Fibroblast of skin of scalp (primary cell): ENCODE measurements around the gene FSTL5.

Experiments
- DNase-seq: peaks from one replicate; pipeline ENCODE4 v3.0.0-alpha.2; 2013

FSTL5 gene

DNA sequence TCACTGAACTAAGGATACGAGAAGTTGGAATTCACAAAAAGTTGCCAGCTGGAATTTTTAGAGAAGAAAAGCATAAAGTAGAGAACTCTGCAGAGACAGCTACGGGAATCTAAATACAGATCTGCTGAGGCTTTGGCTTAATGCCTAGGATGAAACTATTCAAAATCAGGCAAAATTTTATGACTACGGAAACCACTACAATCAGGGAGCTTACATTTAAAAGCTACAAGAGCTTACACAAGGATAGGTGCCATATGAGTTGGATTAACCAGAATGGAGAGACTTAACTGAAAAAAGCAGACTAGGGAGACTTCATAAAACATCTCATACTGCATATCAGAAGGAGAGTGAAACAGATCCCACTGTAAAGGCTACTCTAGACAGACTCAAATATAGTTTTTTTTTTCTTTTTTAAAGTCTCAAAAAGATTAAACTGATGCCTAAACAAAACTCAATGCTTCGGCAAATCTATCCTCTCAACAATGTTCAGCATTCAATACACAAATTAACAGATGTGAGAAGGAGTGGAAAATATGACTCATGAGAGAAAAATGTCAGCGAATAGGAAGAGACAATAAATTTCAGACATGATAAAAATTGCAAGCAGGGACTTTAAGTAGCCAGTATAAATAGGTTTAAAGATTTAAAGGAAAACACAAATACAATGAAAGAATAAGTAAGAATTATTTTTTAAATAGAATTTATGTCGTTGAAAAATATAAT is 586.1 kb downstream of the FSTL5 start:
- peak; percentile 82 for DNase-seq

DNA sequence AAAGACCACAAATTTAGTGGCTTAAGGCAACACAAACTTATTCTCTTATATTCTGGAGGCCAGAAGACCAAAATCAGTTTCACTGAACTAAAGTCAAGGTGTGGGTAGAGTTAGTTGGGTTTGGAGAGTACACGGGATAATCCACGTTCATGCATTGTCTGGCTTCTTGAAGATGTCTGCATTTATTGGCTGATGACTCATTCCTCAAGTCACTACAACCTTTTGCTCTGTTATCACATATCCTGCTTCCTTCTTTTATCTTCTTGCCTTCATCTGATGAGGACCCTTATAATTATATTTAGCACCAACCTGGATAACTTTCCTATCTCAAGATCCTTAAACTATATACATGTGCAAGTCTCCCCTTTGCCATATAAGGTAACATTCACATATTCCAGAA is 590.0 kb downstream of the FSTL5 start:
- no peak for DNase-seq

DNA sequence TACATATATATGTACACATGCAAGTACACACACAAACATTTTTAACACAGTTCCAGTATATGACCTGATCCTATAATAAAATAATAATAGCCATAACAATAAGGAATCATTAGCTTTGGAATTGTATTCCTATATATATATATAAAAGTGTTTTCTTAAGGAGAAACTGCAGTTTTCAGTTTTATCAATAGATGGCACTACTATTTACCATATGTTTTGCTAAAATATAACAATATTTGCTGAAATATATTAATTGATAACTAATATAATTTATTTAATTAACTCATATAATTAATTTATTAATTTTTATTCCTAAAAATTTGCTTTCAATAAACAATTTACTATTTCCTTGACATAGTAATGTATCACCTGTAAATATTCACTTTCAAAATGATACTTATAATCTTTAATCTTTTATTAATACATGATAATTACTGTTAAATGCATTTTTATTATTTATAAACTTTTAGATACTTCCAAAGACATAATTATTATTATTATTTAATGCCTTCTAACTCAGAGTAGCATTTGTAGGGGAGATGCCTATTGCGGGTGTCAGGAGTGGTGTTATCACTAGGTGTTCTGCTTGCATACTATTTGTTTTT is 599.5 kb downstream of the FSTL5 start:
- DNase-seq: peak; percentile 27

DNA sequence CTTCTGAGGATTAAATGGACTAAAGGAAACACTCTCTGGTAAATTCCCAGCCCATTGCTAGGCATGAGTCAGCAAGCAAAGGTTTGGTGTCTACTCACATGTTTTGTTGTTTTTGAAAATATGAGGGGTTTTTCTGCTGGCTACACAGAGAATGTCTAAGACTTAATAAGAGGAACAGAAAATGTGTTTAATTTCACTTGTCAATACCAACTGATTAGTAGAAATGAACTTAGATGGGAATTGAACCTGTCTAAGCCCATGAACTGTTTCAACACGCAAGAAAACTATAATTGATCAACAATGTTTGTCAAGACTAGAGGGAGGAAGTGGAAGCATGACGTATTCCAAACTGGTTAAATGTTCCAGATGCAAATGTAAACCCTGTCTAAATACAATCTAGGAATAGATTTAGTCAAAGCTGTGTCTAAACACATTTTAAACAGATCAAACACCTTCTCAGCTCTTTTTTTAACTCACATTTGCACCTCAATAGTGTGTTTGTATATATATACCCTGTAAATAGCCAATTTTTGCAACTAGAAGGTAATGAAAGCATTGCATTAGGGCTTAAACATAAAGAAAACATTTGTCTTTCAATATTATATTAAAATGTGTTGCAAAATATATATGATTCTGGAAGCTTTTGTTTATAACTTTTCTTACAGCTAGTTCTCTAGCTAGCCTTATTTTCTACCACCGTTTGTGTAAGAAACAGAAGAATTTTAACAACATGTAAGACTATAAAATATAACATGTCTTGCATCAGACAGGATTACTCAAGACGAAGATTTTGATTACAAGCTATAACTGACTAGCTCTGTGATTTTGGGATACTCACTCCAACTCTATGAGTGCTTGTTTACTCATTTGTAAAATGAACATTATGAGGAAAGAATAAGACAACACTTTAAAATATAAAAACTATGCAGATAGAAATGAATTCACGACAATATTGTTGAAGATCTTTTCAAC is 607.8 kb downstream of the FSTL5 start:
- DNase-seq: peak; percentile 62

DNA sequence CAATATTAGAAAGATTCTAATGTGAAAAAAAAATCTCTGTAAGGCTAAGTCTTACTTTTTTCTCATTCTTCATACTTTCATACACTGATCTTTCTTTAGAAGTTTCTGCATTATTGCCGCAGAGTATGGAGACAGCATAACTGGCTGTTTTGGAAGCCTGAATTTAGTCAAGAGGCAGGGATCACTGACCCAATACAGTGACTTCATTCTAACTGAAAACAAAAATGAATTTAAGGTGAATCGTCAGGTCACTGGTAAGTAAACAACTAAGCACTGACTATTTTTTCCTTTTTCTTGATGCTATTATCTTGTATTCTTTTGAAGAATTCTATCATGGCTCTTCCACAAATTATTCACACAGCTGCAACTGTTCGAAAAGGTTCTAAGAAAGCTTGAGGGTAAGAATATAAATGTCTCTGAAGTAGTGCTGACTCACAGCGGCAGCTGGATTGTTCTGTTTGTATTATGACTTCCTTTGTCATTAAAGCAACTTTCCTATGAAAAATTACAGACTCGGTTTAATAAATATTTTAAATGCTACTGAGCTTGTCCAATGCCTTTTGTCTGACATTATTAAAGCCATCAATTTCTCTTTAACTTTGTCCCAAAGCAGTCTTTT is 609.3 kb downstream of the FSTL5 start:
- DNase-seq: peak; percentile 48

DNA sequence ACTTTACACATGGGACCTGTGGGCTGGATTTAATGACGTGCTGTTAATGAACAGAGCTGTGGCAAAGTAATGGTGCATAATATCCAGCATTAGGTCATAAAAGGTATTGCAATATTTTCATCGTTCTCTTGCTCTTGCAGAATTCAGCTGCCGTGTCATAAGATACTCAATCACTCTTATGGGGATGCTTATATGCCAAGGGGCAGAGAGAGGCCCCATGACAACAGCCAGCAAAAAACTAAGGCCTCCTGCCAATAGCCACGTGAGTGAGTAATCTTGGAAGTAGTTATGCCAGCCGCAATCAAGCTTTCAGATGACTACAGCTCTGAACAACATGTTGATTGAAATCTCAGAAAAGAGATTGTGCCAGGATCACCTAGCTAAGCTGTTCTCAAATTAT is 616.9 kb downstream of the FSTL5 start:
- DNase-seq: peak; percentile 4

DNA sequence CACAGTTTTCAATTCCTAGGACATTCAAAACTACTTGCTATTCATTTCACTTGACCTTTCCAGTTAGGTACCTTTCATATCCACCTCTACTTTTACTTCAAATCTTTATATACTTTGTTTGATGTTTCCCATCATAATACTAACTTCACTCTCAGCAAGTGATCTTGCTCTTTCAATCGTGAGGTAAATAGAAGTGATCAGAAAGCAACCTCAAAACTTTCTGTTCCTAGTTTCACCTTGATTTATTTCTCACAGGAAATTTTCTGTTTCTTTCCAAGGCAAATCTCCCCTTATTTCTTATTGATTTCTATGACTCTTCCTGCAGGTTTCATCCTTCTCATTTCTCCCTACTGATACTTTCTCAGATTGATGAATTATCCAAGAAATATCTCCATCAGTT is 623.5 kb downstream of the FSTL5 start:
- no peak for DNase-seq

DNA sequence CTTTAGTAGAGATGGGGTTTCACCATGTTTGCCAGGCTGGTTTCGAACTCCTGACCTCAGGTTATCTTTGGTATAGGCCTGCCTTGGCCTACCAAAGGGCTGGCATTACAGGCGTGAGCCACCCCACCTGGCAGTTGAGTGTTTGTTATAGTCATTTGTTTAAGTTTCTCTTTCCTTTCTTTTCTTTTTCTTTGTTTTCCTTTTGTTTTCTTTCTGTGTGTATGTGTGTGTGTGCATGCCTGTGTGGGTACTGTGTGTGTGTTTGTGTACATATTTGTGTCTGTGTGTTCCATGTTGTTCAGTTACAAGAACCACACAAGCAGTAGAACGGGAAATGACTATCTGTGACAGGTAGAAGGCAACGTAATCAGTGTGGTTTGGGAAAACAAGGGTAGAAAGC is 624.9 kb downstream of the FSTL5 start:
- no peak for DNase-seq

DNA sequence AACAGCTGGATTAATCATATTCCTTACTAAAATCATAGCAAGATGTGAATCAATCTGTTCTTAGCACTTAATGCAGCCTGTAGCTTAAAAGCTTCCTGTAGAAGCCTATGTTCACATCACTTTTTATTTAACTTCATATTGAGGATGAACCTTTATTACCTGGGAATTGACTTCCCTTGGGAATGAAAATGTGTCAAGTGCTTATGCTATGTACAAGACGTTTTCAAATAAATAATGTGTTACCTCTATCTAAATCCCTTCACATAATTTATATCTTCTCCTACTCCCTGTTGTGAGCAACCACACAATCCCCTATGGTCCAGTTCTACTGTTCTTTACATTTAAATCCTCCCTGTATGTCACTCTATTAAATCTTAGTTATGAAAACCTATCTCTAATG is 633.1 kb downstream of the FSTL5 start:
- DNase-seq: no peak

DNA sequence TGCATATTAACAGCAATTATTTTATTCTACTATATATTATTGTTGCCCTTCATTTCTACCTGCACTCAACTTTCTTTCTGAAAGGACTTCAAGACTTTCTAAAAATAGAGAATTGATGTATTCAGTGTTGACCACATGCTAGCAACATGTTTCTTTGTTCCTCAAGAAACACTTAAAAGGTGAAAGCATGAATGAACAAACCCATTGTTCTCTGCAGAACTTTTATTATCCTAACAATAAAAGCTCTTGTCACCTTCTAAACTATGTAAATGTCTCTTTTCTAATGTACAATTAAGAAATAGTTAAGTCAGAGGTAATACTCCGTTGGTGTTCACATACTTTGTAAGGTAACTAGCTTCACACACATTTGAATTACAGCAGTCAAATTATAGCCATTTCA is 638.7 kb downstream of the FSTL5 start:
- no peak for DNase-seq

DNA sequence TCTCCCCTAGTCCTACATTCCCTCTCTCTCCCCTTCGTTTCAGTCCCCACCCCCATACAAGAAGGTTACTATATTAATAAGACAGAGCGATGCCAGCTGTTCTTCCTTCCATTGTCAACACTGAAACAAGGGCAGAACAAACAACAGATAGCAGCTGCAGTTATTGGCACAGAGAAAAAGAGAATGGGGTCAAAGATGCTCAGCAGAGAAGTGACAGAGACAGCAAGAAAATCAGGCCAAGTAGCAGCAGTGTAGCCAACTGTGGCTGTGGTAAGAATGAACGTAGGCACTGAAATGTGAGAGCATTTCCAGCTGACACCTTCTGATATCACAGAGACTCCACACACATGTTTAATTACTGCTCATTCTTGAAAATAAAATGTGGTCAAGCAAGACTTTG is 641.8 kb downstream of the FSTL5 start:
- DNase-seq: no peak

DNA sequence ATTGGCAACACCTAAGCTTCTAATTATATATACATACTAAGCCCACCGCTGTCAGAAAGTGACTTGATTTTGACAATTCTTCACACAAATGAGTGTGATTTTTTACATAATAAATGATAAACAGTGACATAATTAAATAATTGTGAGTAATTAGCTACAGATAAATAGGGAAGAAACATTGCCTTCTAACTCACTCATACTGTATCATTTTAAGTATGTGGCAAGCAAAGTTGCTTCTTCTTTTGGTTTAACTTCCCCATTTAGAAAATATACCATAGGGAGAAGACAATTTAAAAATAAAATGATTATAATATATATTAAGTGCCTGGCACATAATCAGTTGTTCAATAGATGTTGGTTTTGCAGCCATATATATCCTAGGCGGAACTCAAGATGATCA is 644.2 kb downstream of the FSTL5 start:
- no peak for DNase-seq

DNA sequence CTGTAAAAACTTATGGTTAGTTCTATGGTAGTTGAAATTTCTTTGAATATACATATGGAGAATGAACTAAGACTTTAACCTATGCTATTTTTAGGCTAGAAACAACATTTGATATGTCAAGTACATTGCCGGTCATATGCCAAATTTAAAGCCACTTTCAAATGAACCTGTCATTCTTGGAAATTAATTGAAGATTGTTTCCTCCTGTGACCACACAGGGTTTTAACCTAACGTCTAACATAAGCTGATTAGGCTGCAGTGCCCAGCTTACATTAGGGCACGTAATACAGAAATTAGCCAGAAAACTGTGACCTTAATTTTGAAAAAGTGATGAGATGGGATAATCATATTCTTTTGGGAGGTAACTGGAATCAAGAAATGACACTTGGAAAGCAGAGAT is 645.9 kb downstream of the FSTL5 start:
- DNase-seq: no peak

DNA sequence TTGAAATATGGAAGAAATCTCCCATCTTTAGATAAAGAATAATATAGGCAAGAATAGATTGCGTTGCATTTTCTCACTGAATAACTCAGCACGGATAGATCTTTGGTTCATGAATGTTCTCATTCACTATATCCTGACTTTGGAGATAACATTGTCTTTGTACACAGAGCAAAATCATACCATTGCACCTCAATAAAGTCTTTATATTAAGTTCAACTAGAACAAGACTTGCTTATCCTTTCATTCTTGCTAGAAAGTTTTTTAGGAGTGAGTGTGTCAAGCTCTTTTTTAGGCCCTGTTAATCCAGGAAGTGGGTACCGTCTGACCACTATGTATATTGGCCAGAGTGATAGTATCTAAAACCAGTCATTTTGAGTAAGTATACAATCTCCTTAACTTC is 658.7 kb downstream of the FSTL5 start:
- DNase-seq: no peak

DNA sequence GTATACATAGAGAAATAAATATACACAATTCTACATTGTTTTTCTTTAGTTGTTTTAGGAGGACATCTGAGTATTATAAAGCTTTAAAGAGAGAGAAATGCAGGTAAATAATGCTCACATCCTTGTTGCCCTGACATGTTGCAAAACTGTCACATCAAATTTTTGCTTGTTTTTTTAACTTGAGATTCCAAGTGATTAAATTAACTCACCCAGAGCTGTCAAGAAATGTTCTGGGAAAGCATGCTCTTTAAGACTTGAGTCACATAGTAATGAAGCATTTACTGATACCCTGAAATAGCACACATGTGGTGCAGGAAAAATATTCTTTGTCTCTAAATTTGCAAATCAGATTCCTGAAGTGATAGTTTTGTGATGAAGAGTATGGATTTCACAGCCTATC is 665.6 kb downstream of the FSTL5 start:
- no peak for DNase-seq

DNA sequence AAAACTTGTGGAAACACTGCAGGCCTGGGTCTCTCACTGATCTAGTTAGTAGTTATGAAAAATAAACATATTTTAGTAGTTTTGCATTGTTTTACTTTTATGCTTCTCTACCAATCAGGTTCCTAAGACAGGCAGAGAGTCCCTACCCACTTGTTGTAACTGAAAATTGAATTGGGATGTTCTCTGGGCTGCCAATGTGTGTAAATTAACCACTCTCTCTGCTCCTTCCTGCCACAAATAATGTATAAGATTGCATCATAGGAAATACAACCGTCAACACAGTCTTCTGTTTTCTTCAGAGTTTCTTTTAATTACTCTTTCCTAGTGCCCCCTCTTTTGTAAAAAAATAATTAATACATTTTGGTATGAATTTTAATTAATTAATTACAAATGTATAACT is 677.3 kb downstream of the FSTL5 start:
- no peak for DNase-seq

DNA sequence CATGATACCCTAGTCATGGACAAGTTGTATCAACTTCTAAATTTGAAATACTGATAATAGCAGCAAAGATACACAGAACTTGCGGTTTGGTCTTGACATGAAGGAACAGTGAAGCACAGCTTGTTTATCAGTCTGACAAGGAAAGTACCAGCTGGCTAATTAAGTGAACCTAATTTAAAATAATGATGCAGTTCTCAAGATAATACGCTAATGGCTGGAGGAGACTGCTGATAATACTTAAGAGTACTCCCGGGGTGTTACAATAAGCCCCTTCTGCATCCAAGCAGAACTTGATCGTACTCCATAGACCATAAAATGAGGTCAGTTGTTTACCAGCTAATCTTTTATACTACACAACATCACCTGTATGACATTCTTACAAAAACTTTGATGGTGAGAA is 697.5 kb downstream of the FSTL5 start:
- DNase-seq: no peak

DNA sequence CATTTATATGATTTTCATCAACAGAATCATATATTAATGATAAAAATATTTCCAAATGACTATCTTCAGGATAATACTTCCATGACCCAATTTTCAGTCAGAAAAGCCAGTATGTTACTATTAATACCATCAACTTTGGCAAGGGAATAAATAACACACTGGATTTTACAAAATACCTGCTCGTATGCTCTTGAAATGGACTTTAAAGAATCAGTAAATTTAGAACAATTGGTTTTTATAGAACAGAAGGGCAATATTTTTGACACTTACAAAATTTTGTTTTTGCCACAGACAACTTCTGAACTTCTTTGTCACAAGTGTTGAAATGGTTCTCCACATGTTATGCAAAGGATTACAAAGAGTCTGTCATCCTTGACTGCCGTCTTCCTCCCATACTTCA is 700.4 kb downstream of the FSTL5 start:
- no peak for DNase-seq

DNA sequence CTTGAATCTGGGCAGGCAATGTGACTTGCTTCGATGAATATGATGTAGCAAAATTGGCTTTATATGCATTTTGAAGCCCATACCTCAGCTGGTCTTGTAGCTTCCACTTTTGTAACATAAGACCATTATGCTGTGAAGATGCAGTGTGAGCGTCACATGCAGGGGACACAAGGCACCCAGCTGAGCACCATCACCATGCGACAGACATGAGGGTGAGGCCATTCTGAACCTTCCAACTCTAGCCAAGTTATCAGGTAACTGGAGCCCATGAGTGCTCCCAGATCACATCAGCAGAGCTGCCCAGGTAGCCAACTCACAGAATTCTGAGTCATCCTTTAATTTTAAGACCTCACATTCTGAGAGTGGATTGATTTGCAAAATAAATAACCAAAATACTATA is 705.9 kb downstream of the FSTL5 start:
- DNase-seq: no peak

DNA sequence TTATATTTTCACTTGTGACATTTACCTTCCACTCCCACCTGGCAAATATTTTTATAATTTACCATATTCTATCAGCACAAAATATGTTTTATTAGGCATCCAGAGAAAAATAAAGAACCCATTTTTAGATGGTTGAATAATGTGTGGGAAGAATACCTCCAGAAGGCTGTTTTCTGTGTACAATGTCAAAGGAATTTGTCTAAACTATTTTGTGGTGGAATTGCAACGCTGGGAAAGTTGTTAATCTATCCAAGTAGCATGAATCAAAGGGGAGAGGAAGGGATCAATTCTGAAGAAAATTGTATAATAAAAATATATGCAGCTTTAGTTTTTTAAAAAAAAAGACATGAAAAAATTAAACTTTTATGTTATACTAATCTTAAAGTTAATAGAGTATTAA is 706.5 kb downstream of the FSTL5 start:
- DNase-seq: peak; percentile 63

DNA sequence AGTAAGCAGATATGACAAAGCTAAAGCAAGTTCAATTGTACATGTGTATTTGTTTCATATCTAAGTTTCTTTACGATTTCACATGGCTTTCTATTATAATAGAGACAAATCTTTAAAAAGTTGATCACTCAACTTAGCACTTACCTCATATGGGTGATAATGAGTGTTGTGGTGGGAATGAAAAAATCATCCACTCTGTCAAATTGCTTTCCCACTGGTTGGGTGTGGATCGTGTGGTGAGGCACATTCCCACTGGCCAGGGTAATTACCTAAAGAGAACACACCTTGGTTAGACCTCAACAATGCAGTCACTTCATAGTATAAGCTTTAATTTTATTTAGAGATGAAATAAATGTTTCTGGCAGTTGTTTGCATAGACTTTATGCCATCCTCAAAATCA is 708.9 kb downstream of the FSTL5 start:
- no peak for DNase-seq

DNA sequence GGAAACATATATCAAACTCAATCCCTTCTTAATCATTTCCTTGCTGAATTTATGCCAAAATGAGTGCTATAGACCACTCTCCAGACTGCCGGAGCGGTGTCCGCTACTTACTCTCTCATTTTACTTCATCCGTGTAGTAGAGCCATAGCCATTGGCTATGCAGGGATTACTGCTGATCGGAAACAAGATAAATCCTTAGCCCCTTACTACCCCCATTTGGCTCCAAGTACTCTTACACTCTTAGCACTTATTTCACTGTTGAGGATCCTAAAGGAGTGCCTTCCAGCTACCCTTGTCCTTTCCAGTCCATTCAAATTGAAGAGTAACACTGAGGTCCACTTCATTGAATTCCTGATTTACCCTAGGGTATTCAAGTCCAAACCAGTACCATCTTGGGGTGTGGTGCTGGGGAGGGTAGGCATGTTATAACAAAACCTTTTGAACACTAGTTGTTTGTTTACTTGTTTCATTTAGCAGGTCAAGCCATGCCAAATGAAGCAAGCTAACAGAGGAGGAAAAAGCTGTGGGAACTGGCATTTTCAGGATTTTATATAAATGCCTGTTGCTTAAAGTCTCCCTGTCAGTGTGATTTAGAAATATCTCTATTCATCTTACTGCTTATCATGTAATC is 715.1 kb downstream of the FSTL5 start:
- DNase-seq: no peak

DNA sequence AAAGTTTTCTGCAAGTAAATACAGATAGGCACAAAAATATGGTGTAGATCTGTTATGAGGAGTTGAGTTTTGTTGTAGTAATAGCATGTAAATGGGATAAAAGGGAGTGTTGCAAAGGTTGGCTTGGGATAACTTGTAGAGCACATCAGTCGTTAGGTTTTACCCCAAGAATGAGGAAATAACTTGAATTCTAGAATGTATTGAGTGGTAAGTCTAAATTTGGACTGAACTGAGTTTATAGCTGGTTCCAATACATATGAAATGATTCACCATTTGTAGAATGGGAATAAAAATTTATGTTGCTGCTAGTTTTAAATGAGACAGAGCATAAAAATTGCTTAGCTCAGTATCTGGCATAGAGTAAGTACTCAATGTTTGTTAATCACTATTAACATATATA is 719.2 kb downstream of the FSTL5 start:
- peak; percentile 52 for DNase-seq
